Activated CD4-positive, alpha-beta T cell treated with anti-CD3 and anti-CD28 coated beads for 4 hours (primary cell): Measurements from ENCODE around the gene FCGR3A.
A peak's percentile ranks its signal among the peaks of the same experiment; 100 is the strongest.
"Not testable (repeated sequence)": the region's sequence is repeated elsewhere in the genome, so short reads cannot be mapped to it uniquely, and the experiment has no call there.

Experiments used
- DNase-seq, 2 donors: peaks; one replicate each; pipeline ENCODE4 v3.0.0-alpha.2; 2020

Gene FCGR3A

DNA sequence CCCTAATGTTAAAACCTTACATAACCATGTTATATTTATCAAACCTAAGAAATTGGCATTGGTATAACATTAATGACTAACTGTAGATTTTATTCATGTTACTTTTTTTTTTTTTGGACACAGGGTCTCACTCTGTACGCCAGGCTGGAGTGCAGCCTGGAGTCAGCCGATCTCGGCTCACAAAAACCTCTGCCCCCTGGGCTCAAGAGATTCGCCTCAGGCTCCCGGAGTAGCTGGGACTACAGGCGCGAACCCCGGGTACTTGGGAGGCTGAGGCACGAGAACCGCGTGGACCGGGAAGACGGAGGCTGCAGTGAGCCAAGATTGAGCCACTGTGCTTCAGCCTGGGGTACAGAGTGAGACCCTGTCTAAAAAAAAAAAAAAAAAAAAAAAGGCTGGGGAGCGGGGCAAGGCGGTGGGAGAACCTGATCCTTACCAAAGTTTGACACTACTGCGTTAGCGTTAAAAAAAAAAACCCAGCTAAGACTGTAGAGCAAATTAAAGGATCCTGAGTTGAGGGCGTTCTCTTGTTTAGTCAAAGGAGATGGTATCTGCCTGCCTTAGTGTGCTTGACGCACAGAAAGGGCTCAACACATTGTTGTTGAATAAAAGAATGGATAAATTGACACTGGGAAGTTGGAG is 20.0 kb downstream of the FCGR3A start:
- DNase-seq: not testable (repeated sequence)

DNA sequence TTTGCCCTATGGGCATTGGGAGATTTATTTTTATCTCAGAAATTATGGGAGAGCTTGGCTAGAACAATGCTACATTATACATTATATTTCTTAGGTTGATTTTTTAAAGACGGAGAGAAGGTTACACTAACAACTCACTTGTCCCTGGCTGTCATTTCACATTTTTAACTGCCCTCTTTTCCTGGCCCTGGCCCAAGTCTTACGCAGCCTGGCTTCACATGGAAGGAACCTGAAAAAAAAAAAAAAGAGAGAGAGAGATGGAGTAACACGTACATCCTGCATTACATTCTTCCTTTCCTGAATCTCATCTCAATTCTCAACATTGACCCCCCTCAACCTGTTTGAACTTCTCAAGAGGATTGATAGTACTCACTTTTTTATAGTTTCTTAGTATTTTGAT is 21.1 kb downstream of the FCGR3A start:
- DNase-seq: not testable (repeated sequence)

DNA sequence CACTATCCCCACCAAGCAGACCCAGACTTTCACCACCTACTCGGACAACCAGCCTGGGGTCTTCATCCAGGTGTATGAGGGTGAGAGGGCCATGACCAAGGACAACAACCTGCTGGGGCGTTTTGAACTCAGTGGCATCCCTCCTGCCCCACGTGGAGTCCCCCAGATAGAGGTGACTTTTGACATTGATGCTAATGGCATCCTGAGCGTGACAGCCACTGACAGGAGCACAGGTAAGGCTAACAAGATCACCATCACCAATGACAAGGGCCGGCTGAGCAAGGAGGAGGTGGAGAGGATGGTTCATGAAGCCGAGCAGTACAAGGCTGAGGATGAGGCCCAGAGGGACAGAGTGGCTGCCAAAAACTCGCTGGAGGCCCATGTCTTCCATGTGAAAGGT is 23.7 kb downstream of the FCGR3A start:
- DNase-seq: not testable (repeated sequence)

- DNase-seq: not testable (repeated sequence)
These were observed 24.3 kb downstream of the FCGR3A start for GRCh38 chr1:161525321-161525720.

DNA sequence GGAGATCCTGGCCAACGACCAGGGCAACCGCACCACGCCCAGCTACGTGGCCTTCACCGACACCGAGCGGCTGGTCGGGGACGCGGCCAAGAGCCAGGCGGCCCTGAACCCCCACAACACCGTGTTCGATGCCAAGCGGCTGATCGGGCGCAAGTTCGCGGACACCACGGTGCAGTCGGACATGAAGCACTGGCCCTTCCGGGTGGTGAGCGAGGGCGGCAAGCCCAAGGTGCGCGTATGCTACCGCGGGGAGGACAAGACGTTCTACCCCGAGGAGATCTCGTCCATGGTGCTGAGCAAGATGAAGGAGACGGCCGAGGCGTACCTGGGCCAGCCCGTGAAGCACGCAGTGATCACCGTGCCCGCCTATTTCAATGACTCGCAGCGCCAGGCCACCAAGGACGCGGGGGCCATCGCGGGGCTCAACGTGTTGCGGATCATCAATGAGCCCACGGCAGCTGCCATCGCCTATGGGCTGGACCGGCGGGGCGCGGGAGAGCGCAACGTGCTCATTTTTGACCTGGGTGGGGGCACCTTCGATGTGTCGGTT is 24.8 kb downstream of the FCGR3A start:
- DNase-seq: not testable (repeated sequence)

- peak; percentile 64 to 82 for DNase-seq
These were observed 25.5 kb downstream of the FCGR3A start, which contains the start of gene HSPA6 for GRCh38 chr1:161523817-161524741. Gene HSPA6 (plus strand): TSS chr1:161524540. CDS start chr1:161524659, 119 bp downstream.

DNA sequence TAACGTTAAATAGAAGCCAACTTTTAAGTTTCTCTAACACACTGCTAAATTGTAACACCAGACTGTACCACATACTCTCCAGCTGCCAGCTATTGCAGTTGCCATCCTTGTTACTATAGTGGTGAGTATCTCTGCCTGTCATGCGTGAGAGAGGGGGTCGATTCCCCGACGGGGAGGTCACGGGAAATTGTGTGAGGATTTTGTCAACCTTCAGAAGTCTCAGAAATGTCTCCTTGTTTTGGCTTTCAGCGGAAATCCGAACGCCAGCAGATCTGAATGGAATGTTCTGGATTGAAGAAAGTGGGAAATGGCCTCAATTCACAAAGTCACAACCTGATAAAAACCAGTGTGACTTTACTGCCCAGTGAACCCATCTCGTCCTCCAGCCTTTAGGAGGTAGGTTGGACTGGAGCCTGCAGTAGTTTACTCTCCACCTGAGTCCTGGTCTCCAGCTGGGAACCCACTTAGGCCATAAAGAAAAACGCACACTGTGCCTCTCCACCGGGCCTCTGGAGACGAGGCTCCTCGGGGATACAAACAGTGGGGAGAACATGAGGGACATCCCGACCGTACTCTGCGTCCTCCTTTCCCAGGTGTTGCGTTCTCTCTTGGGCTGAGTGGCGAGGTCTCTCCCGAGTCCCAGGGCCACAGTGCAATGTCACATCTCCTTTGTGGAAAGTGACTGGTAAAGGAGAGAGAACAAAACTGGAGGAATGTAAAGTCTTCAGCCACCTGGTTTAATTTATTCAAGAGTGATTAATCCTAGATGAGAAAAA is 26.4 kb downstream of the FCGR3A start:
- DNase-seq: not testable (repeated sequence)

DNA sequence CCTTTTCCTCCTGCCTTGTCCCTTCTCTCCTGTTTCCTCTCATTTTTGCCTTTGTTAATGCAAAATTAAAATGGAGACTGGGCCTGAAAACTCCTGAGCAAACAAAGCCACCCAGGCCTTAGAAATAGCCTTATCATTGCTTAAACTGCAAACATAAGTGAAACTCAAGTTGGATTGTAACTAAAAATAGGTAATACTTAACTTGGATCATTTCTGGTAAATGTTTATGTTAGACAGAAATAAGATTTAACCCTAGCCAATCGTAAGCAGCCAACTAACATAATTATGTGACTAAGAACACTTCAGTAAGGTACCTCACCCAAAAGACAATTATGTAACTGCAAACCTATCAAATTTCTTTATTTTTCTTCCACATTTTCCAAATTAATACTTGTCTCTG is 35.7 kb downstream of the FCGR3A start:
- not testable (repeated sequence) for DNase-seq

- DNase-seq: not testable (repeated sequence)
These were observed 36.2 kb downstream of the FCGR3A start for GRCh38 chr1:161513448-161513780.

DNA sequence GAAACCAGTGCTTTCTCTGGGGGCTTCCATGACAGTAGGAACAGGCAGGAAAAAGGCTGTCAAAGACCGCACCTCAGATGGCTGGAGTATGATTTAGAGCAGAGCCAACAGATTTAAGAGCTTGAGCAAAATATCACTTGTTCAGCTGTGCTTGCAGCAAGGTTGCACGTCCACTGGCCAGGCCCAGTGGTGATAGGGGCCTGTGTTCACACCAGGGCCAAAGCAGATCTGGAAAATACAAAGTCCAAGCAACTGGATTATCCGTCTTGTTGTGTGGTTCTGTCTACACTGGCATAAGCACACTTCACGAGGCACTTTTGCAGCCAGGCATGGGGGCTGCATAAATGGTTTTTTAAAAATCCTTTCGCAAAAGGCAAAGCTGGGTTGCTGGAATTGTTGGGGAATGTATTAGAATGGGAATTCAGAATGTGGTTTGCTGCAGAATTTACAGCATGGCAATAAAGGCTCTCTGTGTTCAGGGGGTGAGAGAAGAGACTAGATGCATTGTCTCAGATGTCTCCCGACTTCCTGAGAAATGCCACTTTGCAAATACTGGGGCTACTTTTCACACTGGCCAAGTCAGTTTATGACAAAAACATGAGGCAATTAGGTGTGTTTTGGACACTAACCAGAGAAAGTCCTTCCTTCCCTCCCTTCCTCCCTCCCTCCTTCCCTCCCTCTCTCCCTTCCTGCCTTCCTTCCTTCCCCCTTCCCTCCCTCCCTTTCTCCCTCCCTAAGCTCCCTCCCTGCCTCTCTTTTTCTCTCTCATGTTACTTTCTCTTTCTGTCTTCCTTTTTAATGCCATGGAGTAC is 36.8 kb downstream of the FCGR3A start:
- not testable (repeated sequence) for DNase-seq

DNA sequence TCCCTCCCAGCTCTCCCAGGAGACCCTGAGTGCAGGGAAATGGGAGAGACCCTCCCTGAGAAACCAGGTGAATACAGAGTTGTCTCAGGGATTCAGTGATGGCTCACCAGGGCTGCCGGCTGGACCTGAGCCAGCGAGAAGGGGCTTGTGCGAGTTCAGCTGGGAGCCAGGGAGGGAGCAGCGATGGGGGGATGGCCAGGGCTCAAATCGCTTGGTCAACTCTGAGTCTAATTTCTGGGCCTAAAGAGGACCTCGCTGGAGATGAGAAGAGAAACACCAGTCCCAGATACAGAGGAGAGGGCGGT is 37.9 kb downstream of the FCGR3A start:
- no peak for DNase-seq

DNA sequence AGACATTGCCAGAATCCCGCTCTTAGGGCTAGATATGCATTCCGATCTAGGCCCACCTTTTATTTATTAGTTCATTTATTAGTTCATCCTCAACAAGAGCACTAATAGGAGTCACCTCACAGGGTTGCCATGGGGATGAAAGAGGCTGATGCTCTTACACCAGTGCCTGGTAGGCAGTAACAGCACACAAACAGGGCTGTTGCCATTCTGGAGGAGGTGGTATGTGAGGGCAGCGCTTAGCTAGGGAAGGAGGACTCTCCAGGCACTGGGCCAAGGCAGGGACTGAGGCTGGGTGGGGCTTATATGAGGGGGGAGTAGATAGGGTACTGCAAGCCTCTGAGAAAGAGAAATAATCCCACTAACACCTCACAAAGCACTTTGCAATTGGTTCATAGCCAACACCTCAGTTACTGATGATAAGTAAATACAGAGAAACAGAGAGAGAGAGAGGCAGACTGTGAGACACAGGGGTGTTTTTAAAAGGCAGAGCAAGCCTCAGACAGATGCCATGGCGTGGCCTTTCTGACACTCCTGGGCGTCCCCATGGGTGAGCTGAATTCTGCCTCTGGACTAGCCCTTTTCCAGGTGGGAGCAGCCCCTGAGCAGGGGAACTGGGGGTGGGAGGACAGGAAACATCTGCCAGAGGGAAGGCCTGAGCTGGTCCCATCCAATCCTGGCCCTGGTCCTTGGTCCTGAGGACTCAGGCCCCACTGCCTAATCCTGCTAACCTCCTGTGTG is 38.4 kb downstream of the FCGR3A start:
- DNase-seq: no peak

- no peak for DNase-seq
These were observed 39.1 kb downstream of the FCGR3A start for GRCh38 chr1:161510477-161510876.

DNA sequence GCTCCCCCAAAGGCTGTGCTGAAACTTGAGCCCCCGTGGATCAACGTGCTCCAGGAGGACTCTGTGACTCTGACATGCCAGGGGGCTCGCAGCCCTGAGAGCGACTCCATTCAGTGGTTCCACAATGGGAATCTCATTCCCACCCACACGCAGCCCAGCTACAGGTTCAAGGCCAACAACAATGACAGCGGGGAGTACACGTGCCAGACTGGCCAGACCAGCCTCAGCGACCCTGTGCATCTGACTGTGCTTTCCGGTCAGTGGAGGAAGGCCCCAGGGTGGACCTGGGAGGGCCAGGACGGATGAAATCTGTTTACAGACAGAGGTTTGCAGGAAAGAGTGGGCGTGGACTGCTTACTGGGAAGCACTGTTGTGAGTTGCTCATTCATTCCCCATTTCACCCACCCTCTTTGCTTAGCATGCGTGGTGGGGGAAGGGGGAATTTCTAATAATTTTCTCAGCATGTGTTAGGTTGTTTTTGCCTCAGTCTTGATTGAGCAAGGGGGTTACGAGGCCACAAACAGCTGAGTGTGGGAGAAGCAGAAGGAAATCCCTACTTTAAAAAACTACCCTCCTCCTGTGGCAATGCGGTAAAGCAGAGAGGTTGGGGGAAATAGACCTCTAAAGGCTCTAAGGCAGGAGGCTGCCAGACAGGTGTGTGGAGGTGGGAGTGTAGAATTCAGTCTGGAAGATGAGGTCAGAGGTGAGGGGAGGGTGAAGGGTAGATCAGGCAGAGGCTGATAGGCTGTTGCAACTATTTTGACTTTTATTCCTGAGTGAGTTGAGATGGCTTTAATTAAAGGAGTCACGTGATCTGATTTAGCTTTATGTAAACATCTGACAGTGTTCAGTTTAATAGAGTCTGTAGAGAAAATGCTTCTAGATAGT is 43.0 kb downstream of the FCGR3A start:
- no peak for DNase-seq

DNA sequence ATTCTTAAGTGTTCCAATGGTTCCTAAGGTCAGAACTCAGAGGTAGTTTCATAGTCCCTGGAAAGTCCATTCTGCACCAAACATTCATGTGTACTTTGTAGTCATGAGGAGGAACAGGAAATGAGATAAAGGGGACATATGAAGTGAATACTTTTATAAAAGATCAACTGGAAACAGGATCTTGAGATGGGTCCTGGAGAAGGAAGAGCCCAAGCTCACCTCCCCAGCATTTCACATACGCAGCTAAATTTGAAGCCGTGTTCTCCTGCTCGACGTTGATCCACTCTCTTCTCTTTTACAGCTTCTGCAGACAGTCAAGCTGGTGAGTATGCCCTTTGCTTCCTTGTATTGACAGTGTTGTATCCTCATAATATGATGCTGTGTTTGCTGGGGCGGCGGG is 43.9 kb downstream of the FCGR3A start:
- no peak for DNase-seq

DNA sequence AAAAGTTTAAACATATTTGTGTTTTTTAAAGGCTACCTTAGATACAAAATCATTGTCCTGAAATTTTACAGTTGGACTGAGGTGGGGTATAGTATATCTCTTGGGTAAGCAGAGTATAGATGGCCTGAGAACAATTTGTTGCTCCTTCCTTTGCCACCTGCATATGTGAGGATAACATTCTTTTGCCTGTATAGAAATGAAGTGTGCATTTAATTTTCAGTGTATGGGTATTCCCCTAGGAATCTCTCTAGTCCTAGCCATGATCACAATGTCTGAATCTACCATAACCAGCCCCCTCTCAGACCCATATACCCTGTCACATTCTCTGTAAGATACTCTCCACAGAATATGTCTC is 46.2 kb downstream of the FCGR3A start:
- no peak for DNase-seq

DNA sequence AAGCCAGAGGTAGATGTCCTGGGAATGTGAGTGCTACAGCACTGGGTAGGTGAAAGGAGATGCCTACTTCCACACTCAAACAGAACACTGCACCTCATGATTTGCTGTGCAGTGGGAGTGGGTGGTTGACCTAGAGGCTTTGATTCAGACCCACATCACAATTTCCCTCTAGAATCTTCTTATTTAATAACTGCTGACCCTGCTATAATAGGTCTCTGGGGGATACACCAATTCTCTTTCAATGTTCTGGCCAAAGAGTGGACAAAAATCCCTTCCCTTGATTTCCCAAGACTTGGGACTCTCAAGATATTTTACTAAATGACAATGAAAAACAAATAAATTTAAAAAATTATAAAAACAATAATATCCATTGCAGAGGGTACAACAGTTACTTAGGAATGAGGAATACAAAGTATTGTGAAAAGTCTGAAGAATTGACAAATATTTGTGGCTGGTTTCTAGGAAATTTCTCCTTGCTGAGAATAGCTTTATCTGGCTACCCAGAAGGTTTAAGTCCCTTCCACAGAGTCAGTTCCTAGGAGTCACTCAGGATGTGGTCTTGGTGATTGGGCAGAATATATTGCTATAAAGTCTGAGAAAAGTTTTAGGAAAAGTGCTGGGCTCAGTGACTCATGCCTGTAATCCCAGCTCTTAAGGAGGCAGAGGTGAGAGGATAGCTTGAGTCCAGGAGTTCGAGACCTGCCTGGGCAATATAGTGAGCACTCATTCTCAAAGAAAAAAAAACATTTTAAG is 46.8 kb downstream of the FCGR3A start:
- no peak for DNase-seq

DNA sequence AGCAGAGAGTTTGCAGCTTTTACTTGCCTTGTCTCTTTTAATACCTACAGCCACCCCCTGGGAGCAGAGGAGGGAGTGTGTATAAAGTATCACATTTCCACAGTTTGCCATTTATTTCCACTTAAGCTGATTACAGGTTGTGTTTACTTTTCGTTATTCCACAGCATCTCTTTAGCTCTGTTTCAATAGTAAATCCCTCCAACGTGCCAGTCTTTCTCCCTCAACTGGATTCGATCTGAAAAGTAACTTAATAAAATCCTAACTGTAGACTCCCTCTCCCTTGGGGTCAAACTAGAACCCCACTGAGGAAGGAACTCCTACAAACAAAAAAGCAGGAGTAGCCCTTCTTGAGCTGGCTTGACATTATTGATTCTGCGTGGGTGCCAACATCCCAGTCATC is 47.4 kb downstream of the FCGR3A start:
- no peak for DNase-seq

DNA sequence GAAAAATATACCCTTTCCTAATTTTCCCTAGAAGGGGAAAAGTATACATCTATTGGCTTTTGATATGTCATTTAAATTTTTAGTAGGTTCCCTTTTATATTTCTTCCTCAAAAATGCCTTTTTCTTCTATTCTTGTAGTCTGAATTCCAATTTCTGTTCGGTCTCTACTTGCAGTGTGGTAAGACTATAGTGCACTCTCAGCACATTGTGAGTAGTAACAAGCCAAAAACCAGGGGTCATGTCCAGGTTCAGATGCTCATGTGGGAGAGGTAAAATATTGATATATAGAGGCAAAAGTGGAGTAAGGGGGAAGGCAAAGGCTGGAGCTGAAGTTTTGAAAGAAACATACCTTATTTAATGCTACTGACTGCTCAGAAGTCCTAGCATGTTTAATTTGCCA is 48.4 kb downstream of the FCGR3A start:
- DNase-seq: no peak
